GM18868 (cell line): Measurements from ENCODE around the gene XPR1.

ENCODE experiments used
- ATAC-seq: cut with Tn5 transposase; IDR thresholded peaks from one replicate; pipeline ENCODE4 v1.9.1; 2021; ENCODE audit warnings: mild to moderate bottlenecking, moderate library complexity; ENCODE audit not compliant: unreplicated experiment

The XPR1 gene

GRCh38 chr1:180911640-180912191 is 279.9 kb downstream of the XPR1 start:
- no peak for ATAC-seq

DNA sequence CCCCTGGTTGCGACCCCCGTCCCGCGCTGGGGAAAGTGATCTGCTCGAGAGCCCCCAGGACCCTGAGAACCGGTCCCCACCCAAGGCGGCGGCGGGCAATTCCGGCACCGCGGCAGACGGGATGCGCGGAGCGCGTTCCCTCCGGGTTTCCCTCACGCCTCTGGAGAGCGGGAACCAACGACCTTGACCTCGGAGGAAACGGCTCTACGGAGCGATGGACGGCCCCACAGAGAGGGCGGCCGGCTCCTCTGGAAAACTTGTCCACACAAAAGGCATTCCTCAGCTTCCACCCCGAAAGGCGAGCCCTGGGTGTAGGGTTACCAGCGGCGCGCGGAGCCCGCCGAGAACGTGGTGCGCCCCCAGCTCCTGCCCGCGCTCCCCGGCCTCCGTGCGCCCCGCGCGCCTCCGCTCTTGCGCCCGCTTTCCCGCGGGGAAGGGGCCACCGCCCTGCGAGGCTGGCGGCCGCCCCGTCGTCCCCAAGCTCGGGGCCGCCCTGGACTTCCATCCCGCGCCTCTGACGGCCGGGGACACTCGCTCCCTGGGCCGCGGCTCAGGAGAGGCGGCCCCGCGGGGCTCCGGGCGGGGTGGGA is 280.5 kb downstream of the XPR1 start:
- no peak for ATAC-seq

- ATAC-seq = no peak
These were observed 281.2 kb downstream of the XPR1 start, which contains the start of gene KIAA1614 for GRCh38 chr1:180912801-180913565. Gene KIAA1614, plus strand, starts transcription at chr1:180912897. Its CDS starts 347 bp downstream, at chr1:180913244.

- ATAC-seq = no peak
These were observed 283.7 kb downstream of the XPR1 start for GRCh38 chr1:180915426-180915965.

- no peak for ATAC-seq
These were observed 284.4 kb downstream of the XPR1 start for GRCh38 chr1:180916012-180916770.

GRCh38 chr1:180916771-180917170 is 284.9 kb downstream of the XPR1 start:
- ATAC-seq = no peak

DNA sequence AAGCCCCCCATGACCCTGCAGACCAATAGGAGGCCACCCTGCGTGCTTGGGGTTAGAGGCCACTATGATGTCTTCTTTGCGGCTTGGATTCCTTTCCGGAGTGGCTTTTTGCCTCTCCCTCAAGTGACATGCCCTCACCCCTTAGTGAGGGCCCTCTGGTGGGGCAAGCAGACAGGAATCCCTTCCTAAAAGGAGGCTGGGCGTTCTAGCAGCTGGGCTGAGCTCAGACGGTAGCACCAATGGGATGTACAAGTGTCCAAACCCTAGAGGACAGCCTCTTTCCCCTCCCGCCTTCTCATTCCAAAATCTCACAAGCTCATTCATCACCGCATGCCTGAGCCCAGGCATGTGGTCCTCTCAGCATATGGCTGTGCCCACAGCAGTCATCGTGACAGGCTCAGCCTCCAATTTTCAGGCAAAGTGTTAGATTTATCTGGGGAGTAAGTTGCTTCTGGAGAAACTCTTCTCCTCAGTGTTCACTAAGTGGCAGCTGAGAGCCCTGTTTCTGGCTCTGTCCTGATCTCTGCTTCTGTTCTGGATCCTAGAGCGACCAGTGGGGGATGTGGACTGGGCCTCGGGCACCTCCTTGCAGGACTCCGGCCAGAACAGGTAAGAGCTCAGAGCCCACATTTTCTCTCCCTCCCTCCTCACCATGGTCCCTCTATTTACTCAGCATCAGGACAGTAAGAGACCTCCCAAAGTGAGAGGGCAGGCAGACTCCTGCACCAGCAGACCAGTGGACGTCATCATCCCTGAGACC is 285.7 kb downstream of the XPR1 start:
- ATAC-seq = no peak

DNA sequence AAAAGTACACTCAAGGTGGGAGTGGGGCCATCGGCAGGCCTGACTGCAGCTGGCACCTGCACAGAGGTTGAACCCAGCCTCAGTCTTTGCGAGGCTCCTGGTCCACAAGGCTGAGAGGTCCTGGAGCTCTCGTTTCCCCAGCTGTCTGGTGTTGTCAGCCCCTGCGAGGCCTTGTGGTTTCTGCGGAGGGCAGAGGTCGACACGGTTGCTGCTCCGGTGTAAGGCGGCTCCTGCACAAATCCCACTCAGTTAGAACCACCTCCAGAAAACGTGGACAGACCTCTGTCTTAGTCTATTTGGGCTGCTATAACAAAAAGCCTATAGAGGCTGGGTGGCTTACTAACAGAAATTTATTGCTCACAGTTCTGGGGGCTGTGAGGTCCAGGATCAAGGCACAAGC is 286.7 kb downstream of the XPR1 start:
- no peak for ATAC-seq

GRCh38 chr1:180919183-180919700 is 287.4 kb downstream of the XPR1 start:
- no peak for ATAC-seq

- no peak for ATAC-seq
These were observed 288.4 kb downstream of the XPR1 start for GRCh38 chr1:180920193-180920592.

GRCh38 chr1:180920702-180921101 is 288.9 kb downstream of the XPR1 start:
- ATAC-seq = no peak

DNA sequence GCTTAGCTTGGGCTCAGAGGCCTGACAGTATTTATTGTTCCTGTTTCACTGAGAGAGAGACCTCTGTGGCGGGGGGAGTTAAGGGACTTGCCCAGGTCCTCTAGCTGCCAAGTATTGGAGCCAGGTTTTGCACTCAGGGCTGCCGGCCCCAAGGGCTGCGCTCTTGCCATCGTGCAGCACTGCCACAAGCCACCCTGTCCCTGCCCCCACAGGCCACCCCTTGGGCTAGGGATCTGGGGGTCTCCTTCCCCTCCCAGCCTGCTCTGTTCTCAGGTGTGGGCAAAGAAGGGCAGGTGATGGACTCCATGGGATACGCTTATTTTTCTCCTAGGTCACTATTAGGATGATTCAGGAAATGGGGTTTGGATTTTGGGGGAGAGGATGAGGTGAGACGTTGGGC is 289.6 kb downstream of the XPR1 start:
- no peak for ATAC-seq

DNA sequence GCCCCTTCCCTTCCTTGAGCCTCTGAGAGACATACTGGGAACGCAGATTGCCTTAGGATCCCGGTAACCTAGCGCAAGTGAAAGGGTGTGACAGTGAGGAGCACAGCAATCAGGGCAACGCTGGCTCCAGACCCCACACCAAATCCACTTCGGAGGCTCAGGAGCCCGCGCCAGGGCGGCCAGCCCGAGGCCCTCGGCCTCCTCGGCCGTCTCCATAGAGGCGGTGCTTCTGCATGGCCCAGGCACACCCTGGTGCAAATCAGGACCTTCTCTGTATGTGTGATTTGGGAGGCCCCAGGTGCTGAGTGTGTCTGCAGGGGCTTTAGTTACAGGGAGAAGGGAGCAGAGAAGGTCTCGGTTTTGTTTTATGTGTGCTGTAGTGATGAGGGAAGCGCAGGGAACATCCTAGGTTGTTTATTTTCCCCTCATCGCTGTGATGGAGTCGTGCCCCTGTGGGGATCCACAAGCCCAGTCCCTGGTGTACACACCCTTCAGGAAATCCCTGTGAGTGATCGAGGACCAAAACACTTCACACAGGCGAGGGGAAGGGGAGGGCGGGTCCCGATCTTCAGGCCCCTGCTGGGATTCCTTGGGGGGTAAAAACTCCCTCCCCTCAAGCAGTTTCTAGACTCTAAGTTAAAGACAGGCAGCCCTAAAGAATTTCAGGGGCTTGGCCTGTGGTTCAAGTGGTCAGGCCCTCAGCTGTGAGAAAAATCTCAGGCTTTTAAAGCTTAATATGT is 290.2 kb downstream of the XPR1 start:
- no peak for ATAC-seq

- no peak for ATAC-seq
These were observed 290.8 kb downstream of the XPR1 start for GRCh38 chr1:180922631-180923015.

GRCh38 chr1:180923021-180923841 is 291.4 kb downstream of the XPR1 start:
- no peak for ATAC-seq

DNA sequence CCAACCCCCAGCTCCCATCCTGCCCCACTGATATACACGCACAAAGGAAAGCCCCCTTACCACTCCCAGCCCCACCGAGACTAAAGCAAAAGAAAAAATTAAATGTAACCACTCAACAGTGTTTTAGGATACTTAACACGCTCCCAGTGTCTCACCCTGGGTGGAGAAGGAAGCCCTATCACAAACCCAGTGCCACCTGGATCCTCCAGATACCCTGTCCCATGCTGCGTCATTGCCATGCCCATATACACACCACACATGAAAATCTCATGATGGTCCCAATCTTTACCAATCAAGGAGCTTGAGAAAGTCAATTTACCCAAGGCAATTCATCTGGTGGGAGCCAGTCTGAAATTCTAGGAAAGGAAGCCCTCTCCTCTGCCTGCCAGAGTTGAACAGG is 292.1 kb downstream of the XPR1 start:
- ATAC-seq = no peak

- no peak for ATAC-seq
These were observed 293.1 kb downstream of the XPR1 start for GRCh38 chr1:180924939-180925338.

- no peak for ATAC-seq
These were observed 293.7 kb downstream of the XPR1 start for GRCh38 chr1:180925471-180926051.
